Brain microvascular endothelial cell (primary cell): Measurements from ENCODE around the gene EIF3L.
A peak's percentile ranks its signal among the peaks of the same experiment; 100 is the strongest.

Source experiments
- DNase-seq: peaks from one replicate; pipeline ENCODE4 v3.0.0-alpha.2; 2020
- H3K27ac ChIP-seq: fragments of 250-450 bp; sonication (Bioruptor Pico); 2 replicates; pipeline ENCODE4 v1.5.1; 2020; ENCODE audit warnings: mild to moderate bottlenecking, moderate library complexity
- H3K27me3 ChIP-seq: fragments of 250-450 bp; sonication (Bioruptor Pico); replicated peaks from 2 replicates; pipeline ENCODE4 v1.5.1; 2020; ENCODE audit warnings: mild to moderate bottlenecking
- H3K36me3 ChIP-seq: fragments of 250-450 bp; sonication (Bioruptor Pico); replicated peaks from 2 replicates; pipeline ENCODE4 v1.5.1; 2020; ENCODE audit warnings: mild to moderate bottlenecking
- H3K4me3 ChIP-seq: 2 replicates; pipeline ENCODE4 v1.5.1; 2011; ENCODE audit warnings: low read depth, mild to moderate bottlenecking, control low read depth, low read length, moderate library complexity
- in situ Hi-C: cut with HindIII; loops from 2 replicates; pipeline ENCODE4 v1.10.0; 2017; ENCODE audit warnings: low sequenced_read_pairs, low pct_ligation_motif_present
- TF ChIP-seq, protein P1 (sequence below): IDR thresholded peaks from 2 replicates; pipeline ENCODE4 v1.5.1; 2011; ENCODE audit warnings: low read depth, mild to moderate bottlenecking, moderate library complexity, low read length, control low read depth, inconsistent platforms; ENCODE audit errors: missing control alignments

Gene EIF3L

GRCh38 chr22:37884420-37884819, 35.2 kb downstream of the EIF3L start:
- TF ChIP-seq, protein P1, sequence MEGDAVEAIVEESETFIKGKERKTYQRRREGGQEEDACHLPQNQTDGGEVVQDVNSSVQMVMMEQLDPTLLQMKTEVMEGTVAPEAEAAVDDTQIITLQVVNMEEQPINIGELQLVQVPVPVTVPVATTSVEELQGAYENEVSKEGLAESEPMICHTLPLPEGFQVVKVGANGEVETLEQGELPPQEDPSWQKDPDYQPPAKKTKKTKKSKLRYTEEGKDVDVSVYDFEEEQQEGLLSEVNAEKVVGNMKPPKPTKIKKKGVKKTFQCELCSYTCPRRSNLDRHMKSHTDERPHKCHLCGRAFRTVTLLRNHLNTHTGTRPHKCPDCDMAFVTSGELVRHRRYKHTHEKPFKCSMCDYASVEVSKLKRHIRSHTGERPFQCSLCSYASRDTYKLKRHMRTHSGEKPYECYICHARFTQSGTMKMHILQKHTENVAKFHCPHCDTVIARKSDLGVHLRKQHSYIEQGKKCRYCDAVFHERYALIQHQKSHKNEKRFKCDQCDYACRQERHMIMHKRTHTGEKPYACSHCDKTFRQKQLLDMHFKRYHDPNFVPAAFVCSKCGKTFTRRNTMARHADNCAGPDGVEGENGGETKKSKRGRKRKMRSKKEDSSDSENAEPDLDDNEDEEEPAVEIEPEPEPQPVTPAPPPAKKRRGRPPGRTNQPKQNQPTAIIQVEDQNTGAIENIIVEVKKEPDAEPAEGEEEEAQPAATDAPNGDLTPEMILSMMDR = no peak
- DNase-seq = no peak
- Histone ChIP-seq H3K4me3 (no peak overlapping the region), H3K27ac (no peak overlapping the region), H3K36me3 (peaks cover 52% of the 10 kb centered on the region), H3K27me3 (no peaks in the 10 kb centered on the region)
- in situ Hi-C loops = no loop called here

- H3K36me3 ChIP-seq = peaks cover 33% of the 10 kb centered on the region
- DNase-seq = peak; percentile 47
- TF ChIP-seq, protein P1 = peak; percentile 82
- no peak overlapping the region for H3K4me3 ChIP-seq
- no peaks in the 10 kb centered on the region for H3K27me3 ChIP-seq
- in situ Hi-C loops = no loop called here
- peak overlapping the region; percentile 8 for H3K27ac ChIP-seq
Observed at GRCh38 chr22:37887584-37888378, 38.6 kb downstream of the EIF3L start.

DNA sequence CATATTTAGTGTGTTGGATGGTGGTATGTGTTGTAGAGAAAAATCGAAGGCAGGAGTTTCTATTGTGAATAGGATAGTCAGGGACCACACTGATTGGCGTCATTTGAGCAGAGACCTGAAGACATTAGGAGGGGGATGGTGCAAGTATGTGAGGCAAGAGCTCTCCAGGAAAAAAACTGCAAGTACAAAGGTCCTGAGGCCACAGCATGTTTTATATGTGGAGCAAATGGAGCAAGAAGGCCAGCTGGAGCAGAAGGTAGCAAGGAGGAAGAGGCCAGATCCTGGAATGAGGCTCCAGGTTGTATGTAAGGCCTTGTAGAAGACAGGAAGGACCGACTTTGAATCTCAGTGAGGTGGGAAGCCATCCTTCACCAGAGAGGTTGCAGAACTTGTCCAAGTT, 42.7 kb downstream of the EIF3L start:
- Histone ChIP-seq H3K27ac (no peak overlapping the region), H3K4me3 (no peak overlapping the region), H3K27me3 (no peaks in the 10 kb centered on the region), H3K36me3 (peaks cover 30% of the 10 kb centered on the region)
- TF ChIP-seq, protein P1 = no peak
- DNase-seq = no peak
- in situ Hi-C loops = no loop called here

DNA sequence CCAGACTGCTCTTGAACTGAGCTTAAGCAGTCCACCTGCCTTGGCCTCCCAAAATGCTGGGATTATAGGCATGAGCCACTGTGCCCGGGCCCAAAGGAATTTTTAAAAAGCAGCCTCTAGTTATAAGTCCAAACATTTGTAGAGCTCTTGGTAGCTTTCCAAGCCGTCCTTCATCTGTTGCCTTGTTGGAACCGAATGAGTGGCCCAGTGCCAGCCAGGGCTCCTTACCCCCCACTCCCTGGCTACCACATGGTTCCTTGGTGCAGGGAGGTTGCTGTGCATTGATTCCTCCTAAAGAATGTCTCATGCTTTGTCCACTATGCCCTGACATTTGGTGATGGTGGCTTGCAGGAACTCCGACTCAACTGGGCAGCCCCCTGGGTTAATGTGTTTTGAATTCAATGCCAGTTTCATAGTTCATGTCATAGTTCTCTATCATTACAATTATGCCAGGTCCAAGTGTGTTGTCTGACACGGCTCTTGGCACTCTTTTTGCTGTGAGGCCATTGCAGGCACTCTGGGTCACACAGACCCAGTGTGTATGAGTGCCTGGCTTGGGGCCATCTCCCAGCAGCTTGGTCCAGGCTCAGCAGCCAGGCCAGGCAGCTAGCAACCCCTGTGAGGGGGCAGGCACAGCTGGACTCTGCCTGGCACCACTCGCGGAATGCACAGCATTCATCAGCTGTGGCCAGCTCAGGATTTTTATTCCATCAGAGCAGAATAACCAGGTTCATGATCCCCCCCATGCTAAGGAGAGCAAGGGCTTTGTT, 43.5 kb downstream of the EIF3L start:
- TF ChIP-seq, protein P1 = no peak
- H3K27me3 ChIP-seq = no peaks in the 10 kb centered on the region
- H3K36me3 ChIP-seq = peaks cover 25% of the 10 kb centered on the region
- in situ Hi-C loops = no loop called here
- no peak overlapping the region for H3K4me3 ChIP-seq
- no peak for DNase-seq
- no peak overlapping the region for H3K27ac ChIP-seq

GRCh38 chr22:37893583-37893983, 44.4 kb downstream of the EIF3L start:
- H3K27me3 ChIP-seq = no peaks in the 10 kb centered on the region
- TF ChIP-seq, protein P1 = no peak
- no peak for DNase-seq
- in situ Hi-C loops = no loop called here
- no peak overlapping the region for H3K4me3 ChIP-seq
- peaks cover 18% of the 10 kb centered on the region for H3K36me3 ChIP-seq
- no peak overlapping the region for H3K27ac ChIP-seq
